NCI-H1092 treated with DMSO at 0.1 percent for 48 hours (cell line): ENCODE results near the gene SEPHS1.
"Not testable (repeated sequence)": the region's sequence is repeated elsewhere in the genome, so short reads cannot be mapped to it uniquely, and the experiment has no call there.

ENCODE experiments used
- DNase-seq: peaks from one replicate; lab custom pipeline; 2025; lab: John Stamatoyannopoulos, UW

Gene SEPHS1

GRCh38 chr10:13282348-13282747, 65.7 kb downstream of the SEPHS1 start:
- DNase-seq, result not testable (repeated sequence)

GRCh38 chr10:13276749-13277365, 71.2 kb downstream of the SEPHS1 start:
- DNase-seq, result no peak

GRCh38 chr10:13276146-13276545, 71.9 kb downstream of the SEPHS1 start:
- not testable (repeated sequence) for DNase-seq

GRCh38 chr10:13272164-13272571, 75.9 kb downstream of the SEPHS1 start:
- DNase-seq, result peak; percentile 90

DNA sequence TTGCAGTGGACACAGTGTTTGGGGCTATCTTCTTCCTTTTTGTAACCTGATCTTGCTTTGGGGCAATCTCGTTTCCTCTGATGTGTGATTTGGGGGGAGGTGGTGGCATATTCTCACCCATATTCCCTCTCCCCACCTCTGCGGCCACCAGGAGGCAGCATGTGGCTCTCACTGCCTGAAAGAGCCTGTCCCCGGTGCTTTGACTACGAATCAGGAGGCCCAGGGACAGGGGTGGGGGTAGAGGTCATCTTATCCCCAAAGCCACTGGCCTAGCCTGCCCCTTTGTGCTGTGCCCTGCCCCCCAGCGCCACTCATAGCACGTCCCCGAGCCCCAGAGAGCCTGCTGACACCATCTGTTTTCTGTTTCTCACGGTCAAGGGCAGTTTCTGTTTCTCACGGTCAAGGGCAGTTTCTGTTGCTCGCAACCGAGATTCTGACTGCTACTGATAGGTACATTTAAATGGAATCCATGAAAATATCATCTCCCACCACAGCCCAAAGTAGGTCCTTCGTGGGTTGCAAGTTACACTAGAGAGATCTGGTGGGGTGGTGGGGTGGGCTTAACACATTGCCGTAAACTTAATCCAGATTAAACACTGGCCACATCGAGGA, 76.4 kb downstream of the SEPHS1 start:
- peak; percentile 46 for DNase-seq

DNA sequence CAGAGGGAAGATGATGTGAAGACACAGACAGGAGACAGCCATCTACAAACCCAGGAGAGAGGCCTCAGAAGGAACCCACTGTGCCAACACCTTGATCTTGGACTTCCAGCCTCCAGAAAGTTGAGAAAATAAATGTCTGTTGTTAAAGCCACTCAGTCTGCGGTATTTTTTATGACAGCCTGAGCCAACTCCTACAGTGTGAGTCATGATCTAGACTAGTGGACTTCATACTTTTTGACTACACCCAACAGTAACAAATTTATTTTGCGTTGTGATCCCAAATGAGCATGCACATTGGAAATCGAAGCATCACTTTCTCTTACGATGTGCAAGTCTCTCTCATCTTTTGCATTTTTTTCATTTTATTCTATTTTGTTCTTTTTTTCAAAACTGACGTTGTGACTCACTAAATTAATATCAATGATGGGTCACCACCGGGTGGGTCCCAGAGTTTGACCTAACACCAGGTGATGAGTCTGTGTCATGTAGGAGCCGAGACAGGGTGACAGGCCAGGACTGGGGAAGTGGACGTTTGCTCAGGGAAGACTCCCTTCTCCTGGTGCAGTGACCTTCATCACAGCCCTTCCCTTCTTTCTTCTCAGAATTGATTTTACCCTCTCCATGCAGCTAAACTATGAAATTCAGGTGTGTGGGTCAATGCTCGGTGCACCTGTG, 77.1 kb downstream of the SEPHS1 start:
- no peak for DNase-seq

DNA sequence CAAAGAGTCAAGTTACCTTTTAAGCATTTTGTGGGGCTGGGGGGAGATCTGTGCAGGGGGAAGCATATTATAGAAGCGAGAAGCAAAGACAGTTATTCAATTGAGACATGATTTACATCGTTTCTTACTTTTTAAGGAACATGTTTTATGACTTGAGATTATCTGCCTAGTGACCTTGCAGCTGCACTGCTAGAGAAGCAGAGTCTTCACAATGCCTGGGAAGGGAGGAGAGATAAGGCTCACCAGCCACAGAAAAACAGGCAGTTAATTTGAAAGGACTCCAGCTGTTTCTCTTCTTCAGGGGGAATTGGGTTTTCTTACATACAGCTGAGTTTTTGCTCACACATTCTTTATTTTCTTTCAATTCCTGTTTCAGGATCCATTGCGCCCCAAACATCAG, 79.3 kb downstream of the SEPHS1 start:
- no peak for DNase-seq

GRCh38 chr10:13268310-13268709, 79.8 kb downstream of the SEPHS1 start:
- DNase-seq, result no peak
